Right renal cortex interstitium (tissue), 3 donors: ENCODE results near the gene SYNPO. TPM values are rescaled to one million over a fixed set of nuclear protein-coding genes. Genes with fewer than 3 reads are reported as not detected.
A peak's percentile ranks its signal among the peaks of the same experiment; 100 is the strongest.

Source experiments
- DNase-seq, 3 donors: peaks; one replicate each; pipeline ENCODE4 v3.0.0-alpha.2; 2013; ENCODE audit warnings: low read depth in 3 of 3, low spot score in 2 of 3
- polyA plus RNA-seq, 3 donors: library from polyadenylated mRNA; unstranded; fragments of 120-200 nt; gene quantifications; one replicate each; pipeline ENCODE4 v1.2.1, GENCODE V29; 2013; ENCODE audit not compliant: insufficient read length in 3 of 3

The SYNPO gene
- polyA plus RNA-seq, 3 donors = 85.2 to 98.9 (median 97.3) TPM

GRCh38 chr5:150639377-150639692, 1.1 kb upstream of the SYNPO start:
- DNase-seq = no peak

DNA sequence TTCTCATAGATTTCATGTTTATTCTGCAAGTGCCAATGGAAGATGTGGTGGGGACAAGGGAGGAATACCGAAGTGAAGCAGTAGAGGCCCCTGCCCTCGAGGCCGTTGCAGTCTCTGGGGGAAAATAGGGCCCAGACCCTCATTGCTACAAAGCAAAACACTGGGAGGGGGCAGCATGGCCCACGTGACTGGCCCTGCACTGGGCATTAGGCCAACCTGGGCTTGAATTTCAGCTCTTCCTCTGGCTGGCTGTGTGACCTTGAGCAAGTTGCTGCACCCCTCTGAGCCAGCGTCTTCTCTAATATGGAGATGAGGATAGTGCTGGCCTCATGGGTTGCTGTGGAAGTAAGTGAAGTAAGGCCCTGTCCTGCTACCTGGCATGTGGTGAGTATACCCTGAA, 709 bp upstream of the SYNPO start:
- DNase-seq = no peak

- no peak for DNase-seq
Observed at GRCh38 chr5:150641006-150641570, 628 bp downstream of the SYNPO start.

DNA sequence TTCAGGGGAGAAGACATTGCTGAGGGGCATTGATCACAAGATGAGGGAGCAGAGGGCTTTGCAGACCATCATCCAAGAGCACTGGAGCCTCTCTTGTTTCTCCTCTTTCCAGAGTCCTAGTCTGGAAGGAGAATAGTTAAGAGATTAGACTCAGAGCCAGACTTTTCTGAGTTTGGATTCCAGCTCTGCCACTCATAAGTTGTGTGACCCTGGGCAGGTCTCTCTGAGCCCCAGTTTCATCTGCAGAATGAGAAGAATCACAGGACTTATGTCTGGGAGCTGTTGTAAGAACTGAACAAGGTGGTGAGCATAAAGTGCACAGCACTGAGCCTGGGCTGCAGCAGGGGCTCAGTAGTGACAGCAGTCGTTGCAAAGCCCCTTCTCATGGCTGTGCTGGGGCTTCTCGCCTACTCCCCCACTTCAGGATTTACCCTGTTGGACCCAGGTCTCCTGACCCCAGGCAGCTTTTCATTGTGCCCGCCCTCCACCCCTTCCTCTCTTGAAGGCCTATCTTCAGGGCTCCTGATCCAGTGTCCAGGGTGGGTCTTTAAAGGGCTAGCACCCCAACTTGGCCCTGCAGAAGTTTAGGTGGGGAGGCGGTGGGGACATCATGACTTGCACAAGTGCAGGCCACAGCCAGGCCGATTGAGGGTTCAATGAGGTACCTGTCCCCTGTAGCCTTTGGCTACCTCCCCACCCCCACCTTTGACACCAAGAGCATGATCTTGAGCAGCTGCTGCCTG, 1.5 kb downstream of the SYNPO start:
- DNase-seq = no peak

- peak in 1 of 3 donors; percentile 61 for DNase-seq
Observed at GRCh38 chr5:150642567-150642927, 2.1 kb downstream of the SYNPO start.

GRCh38 chr5:150642991-150643710, 2.7 kb downstream of the SYNPO start:
- DNase-seq = no peak

- no peak for DNase-seq
Observed at GRCh38 chr5:150644058-150644457, 3.6 kb downstream of the SYNPO start.

DNA sequence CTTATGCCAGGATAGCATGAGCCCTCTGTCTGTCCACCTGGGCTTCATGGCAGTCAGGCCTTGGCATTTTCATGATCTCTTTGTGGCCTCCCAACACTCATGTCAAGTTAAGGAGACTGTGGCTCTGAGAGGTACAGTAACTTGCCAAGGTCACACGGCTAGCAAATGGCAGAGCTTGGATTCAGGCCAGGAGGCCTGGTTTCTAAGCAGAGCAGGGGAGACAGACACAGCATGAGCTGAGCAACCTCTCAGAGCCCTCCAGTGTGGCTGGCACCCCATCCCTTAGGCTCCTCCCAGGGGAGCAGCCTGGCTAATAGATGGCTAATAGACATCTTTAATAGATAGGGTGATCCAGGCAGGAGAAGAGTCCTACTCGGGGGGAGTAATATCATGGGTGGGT, 4.1 kb downstream of the SYNPO start:
- no peak for DNase-seq

- DNase-seq = peak in 1 of 3 donors; percentile 60
Observed at GRCh38 chr5:150645070-150645700, 4.7 kb downstream of the SYNPO start.

DNA sequence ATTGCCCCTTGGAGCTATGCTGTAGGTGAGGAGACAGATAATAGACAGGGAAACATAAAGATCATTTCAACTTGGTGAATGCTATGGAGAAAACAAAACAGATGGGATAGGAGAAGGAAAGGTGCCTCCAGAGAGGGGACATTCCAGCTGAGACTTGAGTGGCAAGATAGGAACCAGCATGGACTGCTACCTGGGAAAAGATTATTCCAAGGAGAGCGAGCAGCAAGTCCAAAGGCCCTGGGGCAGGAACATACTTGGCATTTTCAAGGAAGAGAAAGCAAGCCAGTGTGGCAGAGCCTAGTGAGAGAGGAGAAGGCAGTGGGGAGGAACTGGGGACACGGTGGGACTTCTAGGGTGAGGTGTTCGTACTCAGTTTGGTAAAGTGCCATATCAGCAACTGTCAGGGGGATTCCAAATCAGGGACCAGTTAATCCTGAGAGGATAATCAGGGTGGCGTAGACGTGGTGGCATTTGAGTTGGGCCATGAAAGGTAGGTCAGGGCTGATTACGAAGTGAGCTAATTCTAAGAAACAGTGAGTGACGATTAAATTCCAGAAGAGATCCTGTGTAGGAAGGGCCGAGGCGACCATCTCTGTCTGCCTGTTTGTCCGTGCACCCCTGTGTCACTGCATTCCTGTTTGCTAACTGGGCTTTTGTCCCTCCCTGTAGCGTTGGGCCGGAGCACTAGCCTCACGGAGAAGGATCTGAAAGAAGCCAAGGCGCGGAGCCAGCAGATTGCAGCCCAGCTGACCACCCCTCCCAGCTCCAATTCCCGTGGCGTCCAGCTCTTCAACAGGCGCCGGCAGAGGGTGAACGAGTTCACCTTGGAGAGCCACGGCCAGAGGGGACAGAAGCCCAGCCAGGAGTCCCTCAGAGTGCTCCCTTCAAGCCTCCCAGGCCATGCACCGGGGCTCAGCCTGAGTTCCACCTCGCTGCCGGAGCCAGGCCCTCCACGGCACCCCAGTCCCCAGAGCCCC, 7.1 kb downstream of the SYNPO start:
- no peak for DNase-seq

DNA sequence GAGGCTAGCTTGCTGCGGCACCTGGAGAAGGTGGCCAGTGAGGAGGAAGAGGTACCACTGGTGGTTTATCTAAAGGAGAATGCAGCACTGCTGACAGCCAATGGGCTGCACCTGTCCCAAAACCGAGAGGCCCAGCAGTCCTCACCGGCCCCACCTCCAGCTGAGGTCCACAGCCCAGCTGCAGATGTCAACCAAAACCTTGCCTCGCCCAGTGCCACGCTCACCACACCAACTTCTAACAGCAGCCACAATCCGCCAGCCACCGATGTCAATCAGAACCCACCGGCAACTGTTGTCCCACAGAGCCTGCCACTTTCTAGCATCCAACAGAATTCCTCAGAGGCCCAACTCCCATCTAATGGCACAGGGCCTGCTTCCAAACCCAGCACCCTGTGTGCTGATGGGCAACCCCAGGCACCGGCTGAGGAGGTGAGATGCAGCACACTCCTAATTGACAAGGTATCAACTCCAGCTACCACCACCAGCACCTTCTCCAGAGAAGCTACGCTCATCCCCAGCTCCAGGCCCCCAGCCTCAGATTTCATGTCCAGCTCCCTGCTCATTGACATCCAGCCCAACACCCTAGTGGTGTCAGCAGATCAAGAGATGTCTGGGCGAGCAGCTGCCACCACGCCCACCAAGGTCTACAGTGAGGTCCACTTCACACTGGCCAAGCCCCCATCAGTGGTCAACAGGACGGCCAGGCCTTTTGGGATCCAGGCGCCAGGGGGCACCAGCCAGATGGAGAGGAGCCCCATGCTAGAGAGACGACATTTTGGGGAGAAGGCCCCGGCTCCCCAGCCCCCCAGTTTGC, 8.0 kb downstream of the SYNPO start:
- DNase-seq = no peak

DNA sequence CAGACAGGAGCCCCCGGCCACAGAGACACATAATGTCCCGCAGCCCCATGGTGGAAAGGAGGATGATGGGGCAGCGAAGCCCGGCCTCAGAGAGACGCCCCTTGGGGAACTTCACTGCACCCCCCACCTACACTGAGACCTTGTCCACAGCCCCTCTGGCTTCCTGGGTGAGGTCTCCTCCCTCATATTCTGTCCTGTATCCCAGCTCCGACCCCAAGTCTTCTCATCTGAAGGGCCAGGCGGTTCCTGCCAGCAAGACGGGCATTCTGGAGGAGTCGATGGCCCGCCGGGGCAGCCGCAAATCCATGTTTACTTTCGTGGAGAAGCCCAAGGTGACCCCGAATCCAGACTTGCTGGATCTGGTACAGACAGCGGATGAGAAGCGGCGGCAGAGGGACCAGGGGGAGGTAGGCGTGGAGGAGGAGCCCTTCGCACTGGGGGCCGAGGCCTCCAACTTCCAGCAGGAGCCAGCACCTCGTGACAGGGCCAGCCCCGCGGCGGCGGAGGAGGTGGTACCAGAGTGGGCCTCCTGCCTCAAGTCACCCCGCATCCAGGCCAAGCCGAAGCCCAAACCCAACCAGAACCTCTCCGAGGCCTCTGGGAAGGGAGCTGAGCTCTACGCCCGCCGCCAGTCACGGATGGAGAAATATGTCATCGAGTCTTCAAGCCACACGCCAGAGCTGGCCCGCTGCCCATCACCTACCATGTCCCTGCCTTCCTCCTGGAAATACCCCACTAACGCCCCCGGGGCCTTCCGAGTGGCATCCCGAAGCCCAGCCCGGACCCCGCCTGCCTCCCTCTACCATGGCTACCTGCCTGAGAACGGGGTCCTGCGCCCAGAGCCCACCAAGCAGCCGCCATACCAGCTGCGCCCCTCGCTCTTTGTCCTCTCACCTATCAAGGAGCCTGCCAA, 8.9 kb downstream of the SYNPO start:
- DNase-seq = no peak

- DNase-seq = no peak
Observed at GRCh38 chr5:150650021-150651006, 9.9 kb downstream of the SYNPO start.

- DNase-seq = no peak
Observed at GRCh38 chr5:150651382-150651781, 10.9 kb downstream of the SYNPO start.

- no peak for DNase-seq
Observed at GRCh38 chr5:150651924-150652671, 11.6 kb downstream of the SYNPO start.

DNA sequence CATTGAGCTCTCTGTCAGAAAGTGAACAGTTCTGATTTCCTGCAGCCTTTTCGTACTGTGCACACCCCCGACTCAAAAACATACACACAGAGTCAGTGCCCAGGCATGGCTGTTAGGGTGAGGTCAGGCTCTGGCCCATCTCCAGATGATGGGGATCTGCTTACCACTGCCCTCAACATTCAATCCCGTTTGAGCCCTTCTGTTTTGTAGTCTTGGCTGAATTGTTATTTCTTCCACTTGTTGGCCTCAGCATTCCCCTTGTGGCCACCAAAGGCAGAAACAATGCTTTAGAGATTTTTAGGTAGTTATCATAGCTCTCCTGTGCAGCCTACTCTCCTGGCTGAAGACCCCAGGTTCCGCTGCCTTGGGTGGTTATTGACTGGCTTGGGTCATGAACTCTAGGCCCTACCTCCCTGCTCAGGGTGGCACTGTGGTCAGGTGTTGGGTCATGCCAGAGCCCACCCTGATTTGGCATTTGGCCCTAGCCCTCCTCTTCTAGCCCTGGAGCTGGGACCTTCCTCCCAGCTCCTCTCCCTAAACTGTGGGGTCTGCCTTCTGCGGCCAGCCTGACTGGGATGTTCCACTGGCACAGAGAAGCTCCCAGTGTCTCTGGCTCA, 12.8 kb downstream of the SYNPO start:
- DNase-seq = no peak
